GM19395 (cell line): ENCODE results near the gene PNMA8C.
"Not testable (repeated sequence)": the region's sequence is repeated elsewhere in the genome, so short reads cannot be mapped to it uniquely, and the experiment has no call there.

Experiments used
- ATAC-seq: cut with Tn5 transposase; IDR thresholded peaks from one replicate; pipeline ENCODE4 v1.9.1; 2021; ENCODE audit warnings: mild to moderate bottlenecking, moderate library complexity; ENCODE audit not compliant: unreplicated experiment

Gene PNMA8C

GRCh38 chr19:46391296-46392251 lies 37.2 kb downstream of the PNMA8C start:
- ATAC-seq, result no peak

DNA sequence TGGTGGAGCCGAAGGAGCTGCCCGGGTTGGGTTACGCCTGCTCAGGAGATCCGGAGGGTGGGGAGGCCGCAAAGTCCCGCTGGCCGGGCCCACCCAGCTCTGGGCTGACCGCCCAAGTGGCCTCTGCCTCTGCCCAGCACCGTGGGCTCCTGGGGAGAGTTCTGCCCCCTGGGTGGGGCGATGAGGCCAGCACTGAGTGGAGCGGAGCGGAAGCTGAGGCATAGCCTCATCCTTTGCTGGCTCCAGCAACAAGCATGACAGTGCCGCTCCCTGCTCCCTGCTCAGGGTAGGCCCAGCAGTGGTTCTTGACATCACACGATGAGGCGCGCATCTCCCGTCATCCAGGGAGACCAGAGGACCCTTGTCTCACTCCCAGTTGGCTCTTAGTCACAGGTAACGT lies 37.9 kb downstream of the PNMA8C start:
- ATAC-seq, result no peak

DNA sequence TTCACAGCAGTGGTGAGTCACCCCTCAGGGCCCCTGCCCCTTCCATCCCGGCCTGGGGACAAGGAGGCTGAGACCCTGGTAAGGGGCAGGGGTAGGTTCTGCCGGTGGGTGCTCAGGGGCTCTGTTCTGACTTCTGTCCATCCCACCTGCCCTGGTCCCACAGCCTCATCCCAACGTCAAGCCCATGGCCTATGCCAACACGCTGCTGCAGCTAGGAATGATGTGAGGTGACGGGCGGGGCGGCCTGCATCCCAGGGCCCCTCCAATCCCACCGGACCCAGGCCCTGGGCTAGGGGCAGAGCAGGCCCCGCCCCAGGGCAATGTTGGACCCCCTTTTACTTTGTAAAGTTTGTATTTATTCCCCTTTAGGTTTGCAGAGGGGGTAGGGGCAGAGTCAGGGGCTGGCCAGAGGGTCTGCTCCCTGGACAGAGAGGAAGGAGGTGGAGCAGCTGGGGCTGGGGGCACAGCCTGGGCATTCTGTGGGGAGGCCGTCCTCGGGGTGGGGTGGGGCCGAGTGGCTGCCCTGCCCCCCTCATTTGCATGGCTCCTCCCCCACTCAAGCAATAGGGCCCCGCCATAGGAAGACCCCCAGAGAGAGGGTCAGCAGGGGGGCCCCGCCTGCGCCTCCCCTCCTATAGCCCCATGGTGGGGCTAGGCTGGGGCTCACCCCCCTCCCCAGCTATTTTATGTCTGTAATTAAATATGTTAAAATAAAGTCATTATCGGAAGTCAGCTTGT lies 38.4 kb downstream of the PNMA8C start:
- ATAC-seq, result no peak

GRCh38 chr19:46388311-46389095 lies 40.2 kb downstream of the PNMA8C start:
- ATAC-seq, result no peak

GRCh38 chr19:46387713-46388130 lies 41.0 kb downstream of the PNMA8C start:
- ATAC-seq, result no peak

DNA sequence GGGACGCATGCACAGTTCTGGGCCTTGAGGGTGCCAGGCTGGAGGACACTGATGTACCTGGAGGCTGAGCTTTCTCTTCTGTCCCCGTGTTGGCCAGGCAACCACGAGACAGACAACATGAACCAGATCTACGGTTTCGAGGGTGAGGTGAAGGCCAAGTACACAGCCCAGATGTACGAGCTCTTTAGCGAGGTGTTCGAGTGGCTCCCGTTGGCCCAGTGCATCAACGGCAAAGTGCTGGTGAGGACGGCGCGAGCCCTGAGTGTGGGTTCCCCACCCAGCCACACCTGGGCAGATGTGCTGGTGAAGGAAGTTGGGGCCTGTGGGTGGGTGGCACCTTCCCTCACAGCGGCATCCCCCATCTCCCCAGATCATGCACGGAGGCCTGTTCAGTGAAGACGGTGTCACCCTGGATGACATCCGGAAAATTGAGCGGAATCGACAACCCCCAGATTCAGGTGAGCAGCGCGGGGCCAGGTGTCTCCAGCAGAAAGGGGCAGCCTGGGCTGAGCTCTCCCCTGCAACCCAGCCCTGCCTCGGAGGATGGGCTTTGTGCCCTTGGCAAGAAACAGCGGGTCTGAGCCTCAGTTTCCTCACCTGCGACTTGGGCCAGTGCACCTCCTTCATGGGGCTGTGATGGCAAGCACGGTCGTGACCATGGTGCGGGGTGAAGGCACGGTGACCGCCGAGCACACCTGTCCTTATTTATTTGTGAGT lies 41.6 kb downstream of the PNMA8C start:
- no peak for ATAC-seq

- no peak for ATAC-seq
Observed at GRCh38 chr19:46386151-46386550, 42.6 kb downstream of the PNMA8C start.

DNA sequence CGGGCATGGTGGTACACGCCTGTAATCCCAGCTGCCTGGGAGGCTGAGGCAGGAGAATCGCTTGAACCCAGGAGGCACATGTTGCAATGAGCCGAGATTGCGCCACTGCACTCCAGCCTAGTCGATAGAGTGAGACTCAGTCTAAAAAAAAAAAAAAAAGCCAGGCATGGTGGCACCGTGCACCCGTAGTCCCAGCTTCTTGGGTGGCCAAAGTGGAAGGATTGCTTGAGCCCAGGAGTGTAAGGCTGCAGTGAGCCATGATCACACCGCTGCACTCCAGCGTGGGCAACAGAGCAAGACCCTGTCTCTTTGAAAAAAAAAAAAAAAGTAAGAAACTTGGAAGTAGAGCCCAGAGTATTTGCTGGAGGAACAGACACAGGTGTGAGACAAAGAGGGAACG lies 43.1 kb downstream of the PNMA8C start:
- ATAC-seq, result no peak

DNA sequence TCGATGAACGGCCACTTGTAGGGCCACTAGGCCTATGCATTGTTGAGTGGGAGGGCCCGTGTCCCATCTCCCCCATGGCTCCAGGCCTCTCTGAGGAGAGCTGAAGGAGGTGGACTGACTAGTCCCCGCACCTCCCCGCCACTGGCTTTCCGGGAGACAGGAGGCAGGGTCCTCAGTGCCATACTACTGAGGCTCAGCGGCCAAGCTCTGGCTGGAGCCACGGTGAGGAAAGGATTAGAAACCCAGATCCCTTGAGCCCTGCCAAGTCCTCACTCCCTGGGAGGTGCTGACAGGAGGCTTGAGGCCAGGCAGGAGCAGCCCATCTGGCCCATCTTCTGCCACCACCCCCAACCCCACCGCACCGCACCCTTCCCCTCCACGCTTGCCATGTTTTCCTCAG lies 44.3 kb downstream of the PNMA8C start:
- ATAC-seq, result no peak

- ATAC-seq, result no peak
Observed at GRCh38 chr19:46383846-46384245, 44.9 kb downstream of the PNMA8C start.

GRCh38 chr19:46383171-46383815 lies 45.4 kb downstream of the PNMA8C start:
- ATAC-seq, result no peak

GRCh38 chr19:46381756-46382345 lies 46.9 kb downstream of the PNMA8C start:
- no peak for ATAC-seq

DNA sequence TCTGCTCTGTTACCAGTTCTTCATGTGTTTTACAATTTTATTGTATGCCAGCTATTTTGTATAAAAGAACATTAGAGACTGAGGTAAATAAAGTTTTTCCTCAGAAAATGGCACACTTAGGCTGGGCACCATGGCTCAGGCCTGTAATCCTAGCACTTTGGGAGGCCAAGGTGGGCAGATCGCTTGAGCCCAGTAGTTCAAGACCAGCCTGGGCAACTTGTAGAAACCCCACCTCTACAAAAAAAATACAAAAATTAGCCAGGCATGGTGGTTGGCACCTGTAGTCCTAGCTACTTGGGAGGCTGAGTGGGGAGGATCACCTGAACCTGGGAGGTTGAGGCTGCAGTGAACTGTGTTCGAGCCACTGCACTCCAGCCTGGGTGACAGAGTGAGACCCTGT lies 47.4 kb downstream of the PNMA8C start:
- ATAC-seq, result no peak

GRCh38 chr19:46380690-46381089 lies 48.0 kb downstream of the PNMA8C start:
- ATAC-seq, result no peak

DNA sequence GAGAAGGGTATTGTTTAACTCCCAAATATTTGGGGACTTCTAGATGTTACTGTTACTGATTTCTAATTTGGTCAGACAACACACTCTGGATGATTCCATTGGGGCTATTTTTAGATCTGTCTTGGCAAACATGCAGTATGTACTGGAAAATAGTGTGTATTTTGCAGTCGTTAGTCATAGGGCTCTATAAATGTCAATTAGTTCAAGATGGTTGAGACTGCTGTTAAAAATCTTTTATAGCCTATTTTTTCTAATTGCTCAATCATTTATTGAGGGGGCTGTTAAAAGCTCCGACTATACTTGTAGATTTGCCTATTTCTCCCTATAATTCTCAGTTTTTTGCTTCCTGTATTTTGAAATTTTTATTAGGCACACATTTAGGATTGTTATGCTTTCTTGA lies 50.5 kb downstream of the PNMA8C start:
- no peak for ATAC-seq

DNA sequence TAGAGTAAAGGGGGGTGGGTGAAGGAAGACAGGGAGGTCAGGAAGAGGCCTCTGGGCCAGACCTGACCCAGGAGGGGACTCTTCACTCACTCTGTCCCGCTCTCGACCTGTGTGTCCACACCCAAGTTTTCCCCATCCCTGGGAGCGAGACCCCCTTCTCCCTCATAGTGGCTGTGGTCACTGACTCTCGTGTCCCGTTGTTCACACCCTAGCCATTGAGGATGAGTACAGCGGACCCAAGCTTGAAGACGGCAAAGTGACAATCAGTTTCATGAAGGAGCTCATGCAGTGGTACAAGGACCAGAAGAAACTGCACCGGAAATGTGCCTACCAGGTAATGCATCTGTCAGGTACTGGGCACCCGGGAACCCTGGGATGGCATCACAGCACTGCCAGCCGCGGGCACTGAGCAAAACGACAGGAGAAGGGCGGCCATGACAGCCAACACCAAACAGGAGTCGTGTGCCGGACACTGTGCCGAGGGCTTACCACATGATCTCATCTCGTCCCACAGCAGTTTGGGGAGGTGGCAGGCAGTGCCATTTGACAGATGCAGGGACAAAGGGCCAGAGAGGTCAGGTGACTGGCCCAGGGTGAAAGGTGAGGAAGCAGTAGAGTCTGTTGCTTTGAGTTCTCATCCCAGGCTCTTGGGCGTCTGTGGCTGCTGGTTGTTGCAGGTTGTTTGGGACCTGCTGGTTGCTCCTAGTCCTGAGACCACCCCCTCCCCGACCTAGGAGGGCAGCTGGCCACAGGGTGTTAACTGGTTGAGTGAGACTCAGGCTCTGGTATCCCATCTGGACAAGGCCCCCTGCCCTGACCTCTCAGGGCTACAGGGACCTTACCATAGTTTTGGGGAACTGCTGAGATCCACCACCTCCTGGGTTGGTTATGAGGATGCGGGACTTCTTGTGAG lies 52.2 kb downstream of the PNMA8C start:
- ATAC-seq, result no peak

- ATAC-seq, result not testable (repeated sequence)
Observed at GRCh38 chr19:46375476-46376067, 53.2 kb downstream of the PNMA8C start.
